MG63 (cell line): Measurements from ENCODE around the gene REXO1. TPM values are rescaled to one million over a fixed set of nuclear protein-coding genes. Genes with fewer than 3 reads are reported as not detected.

Experiments
- DNase-seq: peaks from one replicate; pipeline ENCODE4 v3.0.0-alpha.2; 2020
- H3K27me3 ChIP-seq: fragments of 250-450 bp; sonication (Bioruptor Pico); 2 replicates; pipeline ENCODE4 v1.5.1; 2020; ENCODE audit warnings: mild to moderate bottlenecking, moderate library complexity
- H3K36me3 ChIP-seq: fragments of 250-450 bp; sonication (Bioruptor Pico); 2 replicates; pipeline ENCODE4 v1.5.1; 2020; ENCODE audit warnings: mild to moderate bottlenecking, moderate library complexity
- H3K4me3 ChIP-seq: fragments of 250-450 bp; sonication (Bioruptor Pico); 2 replicates; pipeline ENCODE4 v1.5.1; 2020; ENCODE audit warnings: mild to moderate bottlenecking, moderate library complexity
- H3K9me3 ChIP-seq: fragments of 250-450 bp; sonication (Bioruptor Pico); 2 replicates; pipeline ENCODE4 v1.5.1; 2020; ENCODE audit warnings: mild to moderate bottlenecking, moderate library complexity
- total RNA-seq: library from RNA; depleted of rRNA; stranded (reverse); fragments of >200 nt; shearing (Covaris generic); gene quantifications from 2 replicates; pipeline ENCODE4 v1.2.3, GENCODE V29; 2014; ENCODE audit warnings: low replicate concordance

Gene REXO1
- total RNA-seq, 1 experiment from 2014 or later, result 4.4 TPM

DNA sequence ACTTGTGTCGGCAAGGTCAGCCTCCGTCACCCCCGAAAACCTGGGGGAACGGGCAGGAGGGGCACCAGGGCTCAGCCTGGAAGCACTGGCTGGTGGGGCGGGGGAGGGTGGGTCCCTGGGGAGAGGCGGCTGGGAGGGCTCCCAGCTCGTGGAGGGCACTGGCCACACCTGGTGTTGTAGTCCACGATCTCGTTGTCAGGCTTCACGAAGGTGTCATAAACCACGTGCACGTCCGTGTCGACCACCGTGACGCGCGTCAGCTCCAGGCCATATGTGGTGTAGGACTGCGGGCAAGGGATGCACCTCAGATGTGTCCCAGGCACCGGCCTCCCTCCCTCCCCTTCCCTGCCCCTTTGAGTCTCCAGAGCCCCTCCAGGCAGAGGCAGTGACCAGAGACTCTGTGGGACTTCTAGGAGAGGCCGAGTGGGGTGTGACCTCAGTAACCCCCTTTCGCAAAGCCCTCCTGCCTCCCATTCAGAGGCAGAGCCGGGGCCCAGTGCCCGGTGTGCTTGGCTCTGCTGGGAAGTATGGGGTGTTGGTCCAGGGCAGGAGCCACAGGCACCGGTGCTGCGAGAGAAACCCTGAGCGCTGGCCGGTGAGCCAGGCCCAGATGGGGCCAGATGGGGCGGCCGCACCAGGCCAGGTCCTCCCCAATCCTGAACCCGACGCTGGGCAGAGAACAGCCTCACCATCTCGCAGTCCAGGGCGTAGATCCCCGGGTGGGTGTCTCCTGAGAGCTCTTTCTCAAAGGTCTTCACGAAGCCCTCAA is 31.6 kb downstream of the REXO1 start:
- Histone ChIP-seq H3K36me3 (peaks cover 3% of the 10 kb centered on the region; the same call in 1 of the 2 replicates), H3K9me3 (no peaks in the 10 kb centered on the region), H3K4me3 (no peak overlapping the region), H3K27me3 (no peaks in the 10 kb centered on the region)
- no peak for DNase-seq

DNA sequence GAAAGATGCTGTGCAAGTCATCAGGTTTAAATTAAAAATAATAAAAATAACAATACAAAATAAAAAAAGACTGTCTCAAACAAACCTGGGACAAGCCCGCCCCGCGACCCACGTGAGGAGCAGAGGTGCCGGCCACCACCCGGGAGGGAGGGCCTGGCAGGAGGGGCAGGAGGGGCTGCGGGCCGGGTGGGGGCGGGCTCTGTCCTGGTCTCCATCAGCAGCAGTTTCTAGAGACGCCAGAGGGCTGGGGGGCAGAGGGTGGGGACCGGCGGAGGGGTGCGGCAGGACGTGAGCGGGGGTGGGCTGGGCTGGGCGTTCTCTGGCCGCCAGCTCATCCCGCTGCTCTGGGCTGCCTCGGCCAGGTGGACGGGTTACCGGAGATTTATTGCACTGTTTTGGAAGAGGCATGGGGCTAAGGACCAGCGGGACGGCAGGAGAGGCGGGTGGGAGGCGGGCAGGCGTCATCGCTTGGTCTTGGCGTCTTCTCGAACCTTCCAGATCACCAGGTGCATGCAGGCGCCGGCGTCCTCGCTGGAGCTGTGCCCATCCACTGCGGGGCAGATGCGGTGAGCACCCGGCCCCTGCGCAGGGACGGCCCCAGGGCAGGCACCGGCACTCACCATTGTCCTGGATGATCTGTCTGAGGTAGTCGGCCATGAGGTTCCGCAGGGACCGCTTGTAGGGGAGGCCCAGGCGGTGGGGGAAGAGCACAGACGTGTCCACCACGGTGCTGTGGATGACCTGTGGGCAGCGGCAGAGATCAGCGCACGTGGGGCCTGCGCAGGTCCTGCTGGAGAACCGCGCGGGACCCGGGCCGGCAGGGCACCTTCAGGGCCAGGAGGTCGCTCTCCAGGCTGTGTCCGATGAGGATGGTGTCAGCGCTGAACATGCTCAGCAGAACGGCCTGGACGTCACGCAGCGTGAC is 32.4 kb downstream of the REXO1 start:
- no peaks in the 10 kb centered on the region for H3K27me3 ChIP-seq
- H3K36me3 ChIP-seq, result peaks cover 3% of the 10 kb centered on the region; the same call in 1 of the 2 replicates
- H3K9me3 ChIP-seq, result no peaks in the 10 kb centered on the region
- no peak overlapping the region for H3K4me3 ChIP-seq
- no peak for DNase-seq

DNA sequence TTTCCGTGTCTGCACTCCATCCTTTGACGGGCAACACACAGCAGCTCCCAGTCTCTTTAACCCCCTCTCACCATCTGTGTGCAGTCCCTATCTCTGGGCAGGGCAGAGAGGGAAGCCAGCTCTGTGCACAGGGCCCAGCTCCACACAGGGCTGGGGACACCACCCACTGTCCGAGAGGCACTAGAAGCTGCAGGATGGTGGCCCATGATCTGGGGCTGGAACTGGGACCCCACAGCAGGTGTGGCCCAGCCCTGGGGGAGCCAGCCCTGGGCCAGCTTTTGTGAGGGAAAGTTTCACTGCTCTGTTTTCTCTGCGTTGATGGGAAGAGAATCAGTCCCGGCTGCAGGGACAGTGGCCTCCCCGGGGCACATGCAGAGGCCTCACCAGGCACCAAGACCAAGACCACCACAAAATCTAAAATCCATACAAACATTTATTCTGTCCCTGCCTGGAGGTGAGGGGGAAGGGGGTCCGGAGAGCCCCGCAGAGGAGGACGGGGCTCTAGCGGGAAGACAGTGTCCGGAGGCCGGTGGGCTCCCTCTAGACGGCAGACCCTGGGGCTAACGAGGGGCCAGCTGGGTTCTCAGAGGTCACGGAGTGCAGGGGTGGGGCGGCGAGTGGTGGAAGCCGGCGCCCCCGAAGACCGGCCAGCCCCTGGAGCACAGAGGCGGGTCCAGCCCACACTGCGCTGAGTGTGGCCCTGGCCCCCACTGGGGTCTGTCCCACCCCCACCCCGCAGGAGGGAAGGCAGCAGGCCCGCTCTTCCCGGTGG is 33.3 kb downstream of the REXO1 start:
- no peaks in the 10 kb centered on the region for H3K9me3 ChIP-seq
- no peaks in the 10 kb centered on the region for H3K27me3 ChIP-seq
- no peak overlapping the region for H3K4me3 ChIP-seq
- H3K36me3 ChIP-seq, result no peaks in the 10 kb centered on the region
- no peak for DNase-seq

DNA sequence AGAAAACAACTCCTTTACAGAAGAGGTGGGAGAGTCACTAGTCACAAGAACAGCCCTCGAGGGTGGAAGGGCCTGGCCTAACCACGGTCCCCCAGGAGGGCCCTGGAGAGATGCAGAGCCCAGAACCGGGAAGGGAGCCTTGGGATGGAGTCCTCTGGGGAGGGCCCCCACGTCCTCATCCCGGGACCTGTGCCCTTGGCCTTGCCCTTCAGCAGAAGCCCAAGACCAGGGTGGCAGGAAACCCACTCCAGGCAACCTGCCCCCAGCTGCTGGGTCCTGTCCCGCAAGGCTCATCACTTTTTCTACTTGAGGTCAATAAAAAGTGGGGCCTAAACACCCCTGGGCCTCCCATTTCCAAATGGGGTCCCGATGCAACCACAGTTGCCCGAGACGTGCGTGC is 33.9 kb downstream of the REXO1 start:
- Histone ChIP-seq H3K9me3 (no peaks in the 10 kb centered on the region), H3K27me3 (no peaks in the 10 kb centered on the region), H3K36me3 (no peaks in the 10 kb centered on the region), H3K4me3 (no peak overlapping the region)
- no peak for DNase-seq

DNA sequence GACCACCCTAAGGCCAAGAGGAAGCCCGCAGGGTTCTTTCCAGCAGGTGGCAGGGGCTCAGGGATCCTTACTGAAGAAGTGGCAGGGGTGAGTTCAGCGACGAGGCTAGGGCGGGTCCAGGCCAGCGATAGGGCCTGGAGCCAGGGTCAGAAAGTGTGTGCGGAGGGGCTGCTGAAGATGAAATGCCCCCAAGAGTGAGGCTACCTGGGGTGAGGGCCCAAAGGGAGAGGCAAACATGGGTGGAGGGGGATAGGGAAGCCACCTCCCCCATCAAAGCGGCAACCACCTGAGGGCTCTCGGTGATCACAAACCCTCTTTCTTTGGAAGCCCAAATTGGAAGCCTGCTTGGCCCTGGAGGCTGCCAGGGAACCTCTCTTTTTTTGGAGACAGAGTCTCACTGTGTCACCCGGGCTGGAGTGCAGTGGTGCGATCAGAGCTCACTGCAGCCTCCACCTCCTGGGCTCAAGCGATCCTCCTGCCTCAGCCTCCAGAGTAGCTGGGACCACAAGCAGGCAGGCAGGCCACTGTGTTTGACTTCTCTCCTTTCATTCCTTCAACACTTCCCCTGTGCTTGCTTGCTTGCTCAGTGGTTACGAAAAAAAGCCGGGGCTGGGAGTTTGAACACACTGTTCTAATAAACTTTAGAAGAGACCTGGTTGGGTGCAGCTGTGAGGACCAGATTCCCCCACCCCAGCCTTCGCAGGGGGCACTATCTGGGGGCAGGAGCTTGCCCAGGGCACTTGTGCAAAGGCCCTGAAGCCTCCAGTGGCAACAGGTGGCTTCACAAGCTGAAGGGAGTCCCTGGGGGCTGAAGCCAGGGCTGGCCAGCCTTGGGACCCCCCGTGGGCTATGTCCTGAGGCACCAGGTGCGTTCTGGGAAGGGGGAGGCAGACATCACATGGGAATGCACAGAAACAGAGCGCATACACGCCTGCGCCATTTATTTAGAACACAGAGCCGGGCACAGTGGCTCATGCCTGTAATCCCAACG is 34.8 kb downstream of the REXO1 start:
- Histone ChIP-seq H3K9me3 (no peaks in the 10 kb centered on the region), H3K27me3 (no peaks in the 10 kb centered on the region), H3K36me3 (no peaks in the 10 kb centered on the region), H3K4me3 (peak overlapping the region; percentile 44)
- DNase-seq, result no peak

DNA sequence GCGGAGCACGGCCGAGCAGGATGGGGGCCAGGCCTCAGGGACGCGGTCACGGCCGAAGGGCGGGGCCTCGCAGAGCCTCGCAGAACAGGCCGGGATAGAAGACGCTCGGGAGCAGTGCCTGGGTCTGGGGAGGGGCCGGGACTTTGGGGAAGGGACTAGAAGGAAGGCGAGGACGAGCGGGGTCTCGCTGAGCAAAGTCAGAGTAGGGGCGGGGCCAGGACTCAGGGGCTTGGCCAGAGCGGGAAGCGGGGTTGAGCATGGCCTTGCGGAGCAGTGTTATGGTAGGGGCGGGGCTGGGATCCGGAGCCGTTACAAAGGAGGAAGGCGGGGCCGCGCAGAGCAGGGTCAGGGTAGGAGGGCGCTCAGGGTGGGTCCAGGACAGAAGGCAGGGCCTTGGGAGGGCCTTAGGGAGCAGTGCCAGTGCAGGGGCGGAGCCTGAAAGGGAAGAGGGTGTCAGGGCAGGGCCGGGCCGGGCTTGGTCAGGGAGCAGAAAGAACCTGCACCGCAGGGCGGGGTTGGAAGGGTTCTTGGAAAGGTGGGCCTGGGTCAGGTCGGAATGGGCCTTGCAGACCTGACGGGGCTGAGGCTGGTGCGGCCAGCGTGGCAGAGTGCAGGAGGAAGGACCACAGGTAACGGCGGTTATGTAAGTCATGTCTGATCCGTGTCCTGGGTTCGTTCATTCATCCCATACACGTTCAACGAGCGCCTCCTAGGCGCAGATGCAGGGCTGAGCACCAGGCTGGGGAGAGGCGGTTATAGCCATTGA is 35.7 kb downstream of the REXO1 start:
- DNase-seq, result peak; percentile 94

DNA sequence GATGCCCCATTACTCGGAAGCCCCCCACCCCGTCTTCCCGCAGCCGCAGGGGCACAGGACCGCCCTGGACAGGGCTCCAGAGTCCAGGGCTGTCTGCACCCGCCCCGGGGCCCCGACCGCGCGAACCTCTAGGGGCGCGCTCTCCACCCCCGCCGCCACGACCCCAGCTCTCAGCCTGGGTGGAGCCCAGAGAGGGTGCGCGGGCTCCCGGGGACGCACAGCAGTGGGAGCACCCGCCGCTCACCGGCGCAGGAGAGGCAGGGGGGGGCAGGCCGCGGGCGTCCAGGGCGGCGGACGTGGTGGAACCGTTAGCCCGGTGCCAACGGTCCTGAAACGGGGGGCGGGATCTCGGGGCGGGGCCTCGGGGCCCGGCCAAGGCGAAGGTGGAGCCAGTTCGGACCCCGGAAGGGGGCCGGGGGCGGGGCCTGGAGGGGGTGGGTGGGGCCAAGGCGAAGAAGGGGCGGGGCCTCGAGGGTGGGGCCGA is 36.3 kb downstream of the REXO1 start, which contains the start of gene ATP8B3:
Gene ATP8B3, minus strand, starts transcription at position 335 of the 484 bp plus-strand sequence. CDS start 540 bp downstream, outside the sequence.
- Histone ChIP-seq H3K4me3 (peak within 1 kb of the TSS; percentile 44), H3K9me3 (no peaks in the 10 kb centered on the region), H3K27me3 (no peaks in the 10 kb centered on the region), H3K36me3 (no peaks in the 10 kb centered on the region)
- DNase-seq, result no peak

More for the DNA sequence above, 35.7 kb downstream of the REXO1 start:
- H3K9me3 ChIP-seq, result no peaks in the 10 kb centered on the region
- no peaks in the 10 kb centered on the region for H3K36me3 ChIP-seq
- H3K4me3 ChIP-seq, result peak overlapping the region; percentile 44
- no peaks in the 10 kb centered on the region for H3K27me3 ChIP-seq

DNA sequence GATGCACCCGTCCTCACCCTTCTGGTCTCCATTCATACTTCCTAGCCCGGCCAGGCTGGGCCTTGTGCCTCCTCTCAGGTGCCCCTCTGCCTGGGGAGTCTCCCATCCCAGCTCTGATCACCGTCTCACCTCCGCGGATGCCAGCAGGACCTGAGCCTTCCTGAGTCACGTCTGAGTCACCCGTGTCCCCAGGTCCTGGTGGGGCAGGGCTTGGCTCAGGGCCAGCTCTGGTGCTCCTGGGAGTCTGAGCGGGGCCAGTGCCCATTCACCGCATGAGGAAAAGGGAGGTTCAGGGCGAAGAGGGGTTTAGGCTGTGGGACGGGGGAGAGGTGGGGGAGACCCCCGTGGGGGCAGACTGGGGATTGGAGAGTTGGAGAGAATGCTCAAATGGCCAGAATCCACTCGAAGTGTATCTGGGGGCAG is 36.8 kb downstream of the REXO1 start:
- no peak overlapping the region for H3K4me3 ChIP-seq
- no peaks in the 10 kb centered on the region for H3K27me3 ChIP-seq
- DNase-seq, result peak; percentile 66
- no peaks in the 10 kb centered on the region for H3K9me3 ChIP-seq
- no peaks in the 10 kb centered on the region for H3K36me3 ChIP-seq

DNA sequence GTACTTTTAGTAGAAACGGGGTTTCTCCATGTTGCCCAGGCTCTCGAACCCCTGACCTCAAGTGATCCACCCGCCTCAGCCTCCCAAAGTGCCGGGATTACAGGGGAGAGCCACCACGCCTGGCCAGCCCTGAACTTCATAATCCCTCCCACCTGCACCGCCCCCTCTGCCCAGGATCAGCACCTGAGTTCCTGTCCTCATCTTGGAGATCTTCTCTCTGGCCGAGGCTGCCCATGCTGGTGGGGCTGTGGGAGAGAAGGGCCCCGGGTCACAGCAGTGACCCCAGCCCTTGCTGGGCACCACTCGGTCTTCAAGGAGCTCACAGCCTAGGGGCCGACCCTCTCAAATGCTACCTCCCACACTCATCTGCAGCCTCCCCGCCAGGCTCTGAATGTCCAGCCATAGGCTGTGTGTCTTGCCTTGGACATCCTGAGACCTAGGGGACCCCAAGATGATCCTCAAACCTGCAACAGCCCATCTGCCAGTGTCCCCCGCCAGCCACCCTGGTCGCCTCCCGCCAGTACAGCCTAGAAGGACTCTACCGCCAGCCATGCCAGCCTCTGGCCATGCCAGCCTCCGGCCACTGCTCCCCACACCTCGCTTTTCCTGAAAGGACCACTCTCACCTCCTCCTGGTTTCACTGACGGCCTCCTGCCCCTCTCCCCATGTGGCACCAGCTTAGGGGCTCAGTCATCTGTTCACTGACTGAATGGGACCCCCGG is 37.7 kb downstream of the REXO1 start:
- no peak overlapping the region for H3K4me3 ChIP-seq
- H3K9me3 ChIP-seq, result no peaks in the 10 kb centered on the region
- H3K27me3 ChIP-seq, result no peaks in the 10 kb centered on the region
- no peaks in the 10 kb centered on the region for H3K36me3 ChIP-seq
- no peak for DNase-seq

DNA sequence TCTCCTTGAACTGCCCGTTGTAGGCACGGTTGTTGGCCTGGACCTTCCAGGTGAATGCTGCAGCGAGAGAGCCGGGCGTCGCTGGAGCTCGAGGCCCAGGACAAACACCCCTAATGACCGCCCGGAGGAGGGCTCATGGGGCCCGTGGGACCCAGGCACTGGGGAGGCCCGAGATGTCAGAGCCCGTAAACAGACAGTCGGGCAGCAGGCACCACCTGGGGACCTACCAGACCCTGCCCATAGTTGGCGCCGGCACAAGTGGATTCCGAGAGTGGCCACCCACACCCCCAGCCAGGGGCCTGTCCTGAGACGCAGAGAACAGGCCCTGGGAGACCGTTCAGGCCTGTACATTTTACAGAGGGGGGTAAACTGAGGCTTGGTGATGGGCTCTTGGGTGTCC is 38.6 kb downstream of the REXO1 start:
- Histone ChIP-seq H3K36me3 (no peaks in the 10 kb centered on the region), H3K4me3 (no peak overlapping the region), H3K27me3 (no peaks in the 10 kb centered on the region), H3K9me3 (no peaks in the 10 kb centered on the region)
- DNase-seq, result no peak

DNA sequence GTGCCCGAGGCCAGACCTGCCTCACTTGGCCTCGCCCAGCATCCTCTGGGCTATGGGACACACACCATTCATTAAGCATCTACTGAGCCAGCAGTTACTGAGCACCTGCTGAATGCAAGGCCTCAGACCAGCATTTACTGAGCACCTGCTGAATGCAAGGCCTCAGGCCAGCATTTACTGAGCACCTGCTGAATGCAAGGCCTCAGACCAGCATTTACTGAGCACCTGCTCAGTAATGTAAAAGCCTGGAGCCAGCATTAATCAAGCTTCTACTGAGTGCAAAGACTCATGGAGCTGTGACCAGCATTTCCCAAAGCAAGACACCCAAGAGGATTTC is 39.9 kb downstream of the REXO1 start:
- no peaks in the 10 kb centered on the region for H3K27me3 ChIP-seq
- DNase-seq, result no peak
- no peak overlapping the region for H3K4me3 ChIP-seq
- H3K9me3 ChIP-seq, result no peaks in the 10 kb centered on the region
- no peaks in the 10 kb centered on the region for H3K36me3 ChIP-seq

DNA sequence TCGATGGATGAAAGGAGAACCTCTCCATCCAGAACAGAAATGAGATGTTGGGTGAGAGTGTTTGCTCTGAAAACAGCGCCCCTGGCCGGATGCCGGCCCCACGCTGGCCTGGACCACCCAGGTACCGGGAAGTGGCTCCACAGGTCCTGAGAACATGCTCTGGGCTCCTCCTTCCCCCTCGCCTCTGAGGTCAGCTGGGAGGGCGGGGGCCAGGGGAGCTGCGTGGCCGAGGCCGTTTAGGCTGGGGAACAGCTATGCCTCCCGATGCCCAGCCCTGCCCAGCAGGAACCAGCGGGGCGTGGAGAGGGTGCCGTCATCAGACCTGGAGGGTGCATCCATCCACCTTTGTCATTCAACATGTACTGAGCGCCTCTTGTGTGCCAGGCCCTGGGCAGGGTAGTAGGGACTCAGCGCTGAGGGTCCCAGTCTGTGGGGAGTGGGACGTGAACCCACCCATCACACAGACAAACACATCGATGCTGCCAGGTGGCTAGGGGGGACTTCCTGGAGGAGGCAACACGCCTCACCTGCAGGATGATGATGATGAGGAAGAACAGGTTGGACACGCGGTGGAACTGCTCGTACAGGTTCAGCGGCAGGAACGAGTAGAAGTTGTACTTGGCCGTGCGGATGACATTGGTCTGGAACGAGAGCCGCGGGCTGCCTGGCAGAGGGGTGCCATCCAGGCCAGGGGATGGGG is 40.4 kb downstream of the REXO1 start:
- Histone ChIP-seq H3K27me3 (no peaks in the 10 kb centered on the region), H3K36me3 (no peaks in the 10 kb centered on the region), H3K9me3 (no peaks in the 10 kb centered on the region), H3K4me3 (no peak overlapping the region)
- DNase-seq, result no peak

DNA sequence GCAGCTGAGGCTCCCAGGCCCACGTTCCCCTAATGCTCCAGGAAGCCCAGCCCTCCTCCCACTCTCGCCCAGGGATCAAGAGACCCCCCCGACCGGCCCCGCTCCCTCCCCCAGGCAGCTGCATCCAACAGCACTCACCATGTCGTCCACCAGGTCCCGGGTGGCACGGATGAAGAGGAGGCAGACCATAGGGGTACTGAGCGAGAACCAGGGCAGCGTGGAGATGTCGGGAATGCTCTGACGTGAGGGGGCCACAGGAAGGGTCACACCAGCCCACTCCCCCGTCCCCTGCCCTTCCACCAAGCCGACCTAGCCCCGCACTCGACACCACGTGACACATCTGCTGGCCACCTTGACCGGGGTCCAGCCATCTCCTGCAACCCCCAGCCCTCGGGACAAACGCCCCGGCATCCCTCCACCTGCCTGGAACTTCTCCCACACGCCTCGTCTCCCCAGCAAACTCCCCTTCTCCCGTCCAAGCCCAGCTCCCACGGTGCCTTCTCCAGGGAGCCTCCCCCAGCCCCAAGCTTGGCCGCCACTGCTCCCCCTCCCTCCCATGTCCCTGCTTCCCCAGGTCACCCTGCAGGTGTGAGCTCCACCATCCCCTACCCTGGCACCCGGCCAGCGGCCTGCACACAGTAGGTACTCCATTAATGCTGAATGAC is 41.1 kb downstream of the REXO1 start:
- Histone ChIP-seq H3K4me3 (no peak overlapping the region), H3K36me3 (no peaks in the 10 kb centered on the region), H3K27me3 (no peaks in the 10 kb centered on the region), H3K9me3 (no peaks in the 10 kb centered on the region)
- no peak for DNase-seq
